Breast epithelium (tissue), 4 donors: ENCODE results near the gene COL18A1. TPM values are rescaled to one million over a fixed set of nuclear protein-coding genes. Genes with fewer than 3 reads are reported as not detected.

Experiments used
- DNase-seq, 2 donors: peaks; one replicate each; pipeline ENCODE4 v3.0.0-alpha.2; 2019; ENCODE audit warnings: low spot score in 2 of 2
- H3K27ac ChIP-seq, 2 donors: fragments of 200-600 bp; sonication (generic) in 1 of 2; one replicate each; pipeline ENCODE4 v1.5.1; 2016 to 2019; ENCODE audit warnings: mild to moderate bottlenecking in 1 of 2
- H3K27me3 ChIP-seq, 2 donors: fragments of 200-600 bp; sonication (generic) in 1 of 2; one replicate each; pipeline versions ENCODE4 v1.5.1 to v1.6.0; 2017 to 2019; ENCODE audit warnings: control low read depth in 1 of 2, mild to moderate bottlenecking in 1 of 2
- H3K36me3 ChIP-seq: fragments of 200-600 bp; one replicate; pipeline ENCODE4 v1.5.1; 2019
- H3K4me1 ChIP-seq, 2 donors: fragments of 200-600 bp; sonication (generic); one replicate each; pipeline ENCODE4 v1.5.1; 2016 to 2019; ENCODE audit warnings: control low read depth in 1 of 2
- H3K4me3 ChIP-seq, 3 donors: fragments of 200-600 bp; sonication (generic); 1 replicate in 2 of 3; 2 replicates in 1 of 3; pipeline ENCODE4 v1.5.1; 2016 to 2019; ENCODE audit warnings: mild to moderate bottlenecking in 3 of 3, moderate library complexity in 2 of 3
- H3K9me3 ChIP-seq, 2 donors: fragments of 200-600 bp; sonication (generic) in 1 of 2; one replicate each; pipeline ENCODE4 v1.5.1; 2016 to 2019; ENCODE audit warnings: control low read depth in 1 of 2
- POLR2A ChIP-seq: fragments of 450-650 bp; IDR thresholded peaks from one replicate; pipeline ENCODE4 v1.6.1; 2016; ENCODE audit warnings: antibody characterized with exemption, mild to moderate bottlenecking, moderate library complexity
- POLR2AphosphoS5 ChIP-seq, 3 donors: sonication (generic); formaldehyde crosslinking; IDR thresholded peaks; one replicate each; pipeline ENCODE4 v1.6.1; 2017; ENCODE audit warnings: antibody characterized with exemption in 3 of 3
- intact Hi-C: fragments of 100-400 bp; cut with DNase I; formaldehyde crosslinking; loops from one replicate; pipeline ENCODE4 v1.15.1; 2023; ENCODE audit warnings: low total_unique reads
- total RNA-seq, 3 donors: library from RNA; depleted of rRNA; stranded (reverse); fragments of >200 nt; gene quantifications; one replicate each; pipeline ENCODE4 v1.1.0, GENCODE V29; 2016
- TF ChIP-seq, protein P1 (sequence below), 3 donors: fragments of 450-650 bp; IDR thresholded peaks; one replicate each; pipeline ENCODE4 v1.5.1; 2016 to 2017; ENCODE audit warnings: antibody characterized with exemption in 3 of 3, mild to moderate bottlenecking in 3 of 3, moderate library complexity in 3 of 3

COL18A1 gene
- total RNA-seq, 3 donors from 2014 or later, result 48.3 to 62.9 (median 55.8) TPM

DNA sequence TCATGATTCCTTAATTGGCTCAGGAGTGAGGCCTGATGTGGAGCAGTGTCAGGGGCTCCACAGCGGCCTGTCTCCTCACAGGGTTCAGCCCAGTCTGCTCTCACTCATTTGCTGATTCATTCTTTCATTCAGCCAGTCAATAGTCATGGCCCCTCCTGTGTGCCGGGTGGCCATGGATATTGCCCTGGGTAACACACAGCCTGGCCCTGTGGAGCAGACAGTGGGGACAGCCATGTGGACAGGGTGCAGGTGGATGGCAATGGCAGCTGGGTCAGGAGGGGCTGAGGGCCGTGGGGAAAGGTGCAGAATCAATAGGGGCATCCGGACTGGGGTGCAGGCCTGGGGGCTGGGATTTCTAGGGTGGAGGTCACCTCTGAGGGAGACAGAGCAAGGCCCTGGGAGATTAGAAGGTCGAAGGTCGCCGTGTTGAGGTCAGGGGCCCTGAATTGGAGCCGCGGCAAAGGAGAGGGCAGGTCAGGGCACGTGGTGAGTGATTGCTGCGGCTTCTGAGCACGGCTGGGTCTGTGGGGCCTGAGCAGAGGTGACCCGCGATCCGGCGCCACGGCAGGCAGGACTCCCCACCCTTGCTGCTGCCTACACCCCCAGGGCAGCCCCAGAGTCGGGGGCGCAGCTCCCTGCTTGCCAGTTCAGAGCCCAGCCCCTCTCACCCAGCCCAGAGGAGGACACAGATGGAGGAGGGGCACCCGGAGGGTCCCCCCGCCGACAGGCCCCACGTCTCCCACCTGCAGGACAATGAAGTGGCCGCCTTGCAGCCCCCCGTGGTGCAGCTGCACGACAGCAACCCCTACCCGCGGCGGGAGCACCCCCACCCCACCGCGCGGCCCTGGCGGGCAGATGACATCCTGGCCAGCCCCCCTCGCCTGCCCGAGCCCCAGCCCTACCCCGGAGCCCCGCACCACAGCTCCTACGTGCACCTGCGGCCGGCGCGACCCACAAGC lies 103.9 kb downstream of the COL18A1 start:
- intact Hi-C loops, result no loop called here
- Histone ChIP-seq H3K36me3 (no peaks in the 10 kb centered on the region), H3K27ac (no peak overlapping the region), H3K9me3 (no peaks in the 10 kb centered on the region), H3K27me3 (no peaks in the 10 kb centered on the region), H3K4me3 (no peak overlapping the region), H3K4me1 (peaks cover 0 to 11% of the 10 kb centered on the region in 2 donors)
- no peak for TF ChIP-seq POLR2A
- TF ChIP-seq, protein P1, sequence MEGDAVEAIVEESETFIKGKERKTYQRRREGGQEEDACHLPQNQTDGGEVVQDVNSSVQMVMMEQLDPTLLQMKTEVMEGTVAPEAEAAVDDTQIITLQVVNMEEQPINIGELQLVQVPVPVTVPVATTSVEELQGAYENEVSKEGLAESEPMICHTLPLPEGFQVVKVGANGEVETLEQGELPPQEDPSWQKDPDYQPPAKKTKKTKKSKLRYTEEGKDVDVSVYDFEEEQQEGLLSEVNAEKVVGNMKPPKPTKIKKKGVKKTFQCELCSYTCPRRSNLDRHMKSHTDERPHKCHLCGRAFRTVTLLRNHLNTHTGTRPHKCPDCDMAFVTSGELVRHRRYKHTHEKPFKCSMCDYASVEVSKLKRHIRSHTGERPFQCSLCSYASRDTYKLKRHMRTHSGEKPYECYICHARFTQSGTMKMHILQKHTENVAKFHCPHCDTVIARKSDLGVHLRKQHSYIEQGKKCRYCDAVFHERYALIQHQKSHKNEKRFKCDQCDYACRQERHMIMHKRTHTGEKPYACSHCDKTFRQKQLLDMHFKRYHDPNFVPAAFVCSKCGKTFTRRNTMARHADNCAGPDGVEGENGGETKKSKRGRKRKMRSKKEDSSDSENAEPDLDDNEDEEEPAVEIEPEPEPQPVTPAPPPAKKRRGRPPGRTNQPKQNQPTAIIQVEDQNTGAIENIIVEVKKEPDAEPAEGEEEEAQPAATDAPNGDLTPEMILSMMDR (IDR thresholded peaks at IDR 0.05), result no peak
- no peak for TF ChIP-seq POLR2AphosphoS5 (IDR thresholded peaks at IDR 0.05)
- DNase-seq, result no peak

DNA sequence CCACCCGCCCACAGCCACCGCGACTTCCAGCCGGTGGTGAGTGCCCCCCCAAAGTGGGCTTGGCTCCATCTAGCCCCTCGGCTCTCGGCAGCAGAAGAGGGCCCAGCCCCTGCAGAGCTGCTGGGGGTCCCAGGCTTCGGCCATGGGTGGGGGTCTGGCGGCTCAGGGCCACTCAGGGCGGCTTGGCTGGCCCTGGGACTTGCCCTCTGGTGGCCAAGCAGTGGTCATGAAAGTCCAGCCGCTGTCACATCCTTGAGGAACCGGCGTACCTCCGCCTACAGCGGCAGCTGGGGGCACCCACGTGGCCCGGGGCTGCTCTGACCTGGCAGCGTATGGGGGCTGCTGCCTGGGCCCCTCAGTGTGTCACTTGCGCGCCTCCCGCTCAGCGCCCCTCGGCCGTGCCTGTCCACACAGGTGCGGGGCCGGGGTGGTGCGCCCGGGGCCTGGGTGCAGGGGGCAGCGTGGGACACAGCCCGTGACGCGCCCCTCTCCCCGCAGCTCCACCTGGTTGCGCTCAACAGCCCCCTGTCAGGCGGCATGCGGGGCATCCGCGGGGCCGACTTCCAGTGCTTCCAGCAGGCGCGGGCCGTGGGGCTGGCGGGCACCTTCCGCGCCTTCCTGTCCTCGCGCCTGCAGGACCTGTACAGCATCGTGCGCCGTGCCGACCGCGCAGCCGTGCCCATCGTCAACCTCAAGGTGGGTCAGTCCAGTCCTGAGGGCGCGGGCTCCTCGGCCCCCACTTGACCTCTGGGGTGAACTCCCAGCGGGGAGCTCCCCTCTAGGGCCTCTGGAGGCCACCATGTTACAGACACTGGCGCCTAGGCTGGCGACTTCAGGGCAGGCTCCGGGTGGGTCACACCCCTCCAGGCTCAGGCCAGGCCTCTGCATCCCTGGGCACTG lies 104.9 kb downstream of the COL18A1 start:
- no peaks in the 10 kb centered on the region for H3K9me3 ChIP-seq
- intact Hi-C loops, result no loop called here
- H3K27me3 ChIP-seq, result no peaks in the 10 kb centered on the region
- TF ChIP-seq, protein P1 (IDR thresholded peaks at IDR 0.05), result no peak
- TF ChIP-seq POLR2A (no peak), POLR2AphosphoS5 (IDR thresholded peaks at IDR 0.05) (no peak)
- DNase-seq, result no peak
- H3K4me1 ChIP-seq, result peaks cover 0 to 20% of the 10 kb centered on the region in 2 donors
- no peak overlapping the region for H3K27ac ChIP-seq
- H3K4me3 ChIP-seq, result no peak overlapping the region
- H3K36me3 ChIP-seq, result no peaks in the 10 kb centered on the region

DNA sequence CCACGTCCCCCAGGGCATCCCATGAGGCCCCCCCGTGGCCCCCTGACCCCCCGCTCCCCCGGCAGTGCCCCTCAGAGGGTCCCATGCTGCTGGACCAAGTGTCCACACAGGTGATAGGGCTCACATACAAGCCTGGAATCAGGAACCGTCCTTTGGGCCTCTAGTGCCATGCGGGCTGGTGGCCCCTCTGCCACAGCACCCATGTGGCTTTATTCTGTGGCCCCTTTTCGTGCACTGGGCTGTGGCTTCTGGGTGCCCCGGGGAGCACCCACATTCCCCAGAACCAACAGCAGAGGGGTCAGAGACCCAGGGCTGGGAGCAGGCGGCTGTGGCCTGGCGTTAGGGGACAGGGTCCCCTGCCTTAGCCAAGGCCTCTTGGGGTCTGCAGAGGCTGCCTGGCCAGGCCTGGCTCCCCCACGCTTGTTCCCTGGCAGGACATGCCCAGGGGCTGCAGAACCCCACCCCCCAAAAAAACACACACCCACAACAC lies 105.5 kb downstream of the COL18A1 start:
- no peaks in the 10 kb centered on the region for H3K27me3 ChIP-seq
- no peak for DNase-seq
- TF ChIP-seq POLR2AphosphoS5 (IDR thresholded peaks at IDR 0.05) (no peak), POLR2A (no peak)
- TF ChIP-seq, protein P1 (IDR thresholded peaks at IDR 0.05), result no peak
- H3K4me3 ChIP-seq, result no peak overlapping the region
- H3K27ac ChIP-seq, result no peak overlapping the region
- no peaks in the 10 kb centered on the region for H3K36me3 ChIP-seq
- intact Hi-C loops, result no loop called here
- H3K9me3 ChIP-seq, result no peaks in the 10 kb centered on the region
- H3K4me1 ChIP-seq, result peaks cover 0 to 20% of the 10 kb centered on the region in 2 donors

DNA sequence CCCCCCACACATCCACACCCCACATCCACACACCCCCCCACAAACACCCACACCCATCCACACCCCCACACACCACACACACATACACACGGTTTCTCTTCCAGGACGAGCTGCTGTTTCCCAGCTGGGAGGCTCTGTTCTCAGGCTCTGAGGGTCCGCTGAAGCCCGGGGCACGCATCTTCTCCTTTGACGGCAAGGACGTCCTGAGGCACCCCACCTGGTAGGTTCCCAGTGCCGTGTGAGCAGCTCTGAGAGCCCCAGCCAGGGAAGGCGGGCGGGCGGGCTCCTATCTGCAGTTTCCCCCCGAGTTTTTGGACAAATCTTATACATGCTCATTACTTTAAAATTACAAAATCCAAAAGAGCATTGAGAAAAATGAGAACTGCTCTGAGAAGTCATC lies 106.0 kb downstream of the COL18A1 start:
- Histone ChIP-seq H3K4me1 (peaks cover 0 to 20% of the 10 kb centered on the region in 2 donors), H3K27me3 (no peaks in the 10 kb centered on the region), H3K36me3 (no peaks in the 10 kb centered on the region), H3K27ac (no peak overlapping the region), H3K9me3 (no peaks in the 10 kb centered on the region), H3K4me3 (no peak overlapping the region)
- DNase-seq, result no peak
- no peak for TF ChIP-seq POLR2AphosphoS5 (IDR thresholded peaks at IDR 0.05)
- TF ChIP-seq, protein P1 (IDR thresholded peaks at IDR 0.05), result no peak
- TF ChIP-seq POLR2A, result no peak
- intact Hi-C loops, result no loop called here
